GM12892 (cell line): ENCODE data around the gene FCN2.

ENCODE experiments used
- DNase-seq: peaks from one replicate; pipeline ENCODE4 v3.0.0; 2011; ENCODE audit not compliant: insufficient read length
- FAIRE-seq: peaks from 2 replicates; lab custom pipeline; 2011; peaks lifted over from hg19 to GRCh38; lab: Jason Lieb, UNC
- POLR2A ChIP-seq: IDR thresholded peaks from 2 replicates; pipeline ENCODE4 v1.6.1; 2011; ENCODE audit warnings: low read depth, low read length, control low read depth
- POLR2AphosphoS5 ChIP-seq: IDR thresholded peaks from 2 replicates; pipeline ENCODE4 v1.6.1; 2011; ENCODE audit warnings: low read depth, low read length, control low read depth
- TAF1 ChIP-seq: IDR thresholded peaks from 2 replicates; pipeline ENCODE4 v1.6.1; 2011; ENCODE audit warnings: low read depth, mild to moderate bottlenecking, control low read depth, low read length, borderline replicate concordance

The FCN2 gene

GRCh38 chr9:134839455-134840125 lies 41.0 kb upstream of the FCN2 start:
- FAIRE-seq (no peak), DNase-seq (no peak)
- TF ChIP-seq TAF1 (no peak), POLR2AphosphoS5 (no peak), POLR2A (no peak)

DNA sequence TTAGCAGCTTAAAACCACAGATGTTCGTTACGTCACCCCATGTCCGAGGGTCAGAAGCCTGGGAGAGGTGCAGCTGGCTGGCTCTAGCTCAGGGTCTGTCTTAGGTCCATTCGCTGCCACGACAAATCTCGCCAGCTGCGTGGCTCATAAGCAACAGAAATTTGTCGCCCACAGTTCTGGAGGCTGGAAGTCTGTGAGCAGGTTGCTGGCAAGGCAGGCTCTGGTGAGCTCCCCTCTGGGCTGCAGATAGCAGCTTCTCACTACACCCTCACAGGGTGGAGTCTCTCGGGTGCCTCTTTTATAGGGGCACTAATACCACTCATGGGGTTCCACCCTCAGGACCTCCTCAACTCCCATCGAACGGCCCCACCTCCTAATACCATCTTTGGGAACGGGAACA lies 40.1 kb upstream of the FCN2 start:
- DNase-seq (no peak), FAIRE-seq (no peak)
- TF ChIP-seq POLR2AphosphoS5 (no peak), TAF1 (no peak), POLR2A (no peak)

DNA sequence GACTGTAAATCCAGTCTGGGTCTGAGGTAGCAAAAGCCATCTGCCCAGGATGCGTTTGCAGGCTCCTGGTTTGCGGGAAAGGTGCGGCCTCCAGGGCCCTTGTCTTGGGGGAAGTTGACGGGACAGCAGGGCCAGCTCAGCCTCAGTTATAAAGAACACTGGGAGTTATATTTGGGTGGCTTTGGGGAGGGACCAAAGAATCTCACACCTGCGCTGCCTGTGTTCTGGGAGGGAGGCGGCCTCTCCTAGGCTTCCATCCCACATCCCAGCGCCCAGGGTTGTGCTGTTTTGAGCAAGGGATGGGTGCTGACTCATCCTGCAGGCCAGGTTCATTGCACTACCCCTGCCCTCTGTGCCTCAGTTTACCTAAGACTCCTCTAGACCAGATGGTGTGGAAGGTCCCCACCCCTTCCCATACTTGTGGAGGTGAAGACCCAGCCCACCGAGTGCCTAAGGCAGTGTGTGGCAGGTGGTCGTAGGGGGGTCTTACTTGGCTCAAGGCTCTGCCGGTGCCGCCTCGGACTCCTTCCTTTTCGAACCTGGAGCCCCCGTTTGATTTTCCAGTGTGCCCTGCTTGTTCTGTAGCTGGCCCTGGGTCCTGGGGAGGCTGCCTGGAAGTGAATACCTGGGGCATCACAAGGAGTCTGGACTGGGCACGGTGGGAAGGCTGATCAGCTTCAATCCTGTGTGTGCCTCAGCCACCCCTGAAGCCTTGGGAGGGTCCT lies 39.3 kb upstream of the FCN2 start:
- DNase-seq (no peak), FAIRE-seq (no peak)
- TF ChIP-seq TAF1, result no peak
- no peak for TF ChIP-seq POLR2A
- TF ChIP-seq POLR2AphosphoS5, result no peak

DNA sequence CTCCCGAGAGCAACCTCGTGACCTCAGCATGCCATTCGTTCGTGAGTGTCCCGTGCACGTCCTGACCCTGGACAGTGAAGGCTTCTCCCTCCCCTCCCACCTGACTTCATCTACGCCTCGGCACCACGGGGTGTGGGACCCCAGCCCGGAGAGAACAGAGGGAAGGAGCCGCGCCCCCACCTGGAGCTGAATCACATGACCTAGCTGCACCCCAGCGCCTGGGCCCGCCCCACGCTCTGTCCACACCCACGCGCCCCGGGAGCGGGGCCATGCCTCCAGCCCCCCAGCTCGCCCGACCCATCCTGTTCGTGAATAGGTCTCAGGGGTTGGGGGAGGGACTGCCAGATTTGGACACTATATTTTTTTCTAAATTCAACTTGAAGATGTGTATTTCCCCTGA lies 38.3 kb upstream of the FCN2 start:
- no peak for FAIRE-seq
- TF ChIP-seq POLR2A (no peak), TAF1 (no peak), POLR2AphosphoS5 (no peak)
- DNase-seq, result no peak

DNA sequence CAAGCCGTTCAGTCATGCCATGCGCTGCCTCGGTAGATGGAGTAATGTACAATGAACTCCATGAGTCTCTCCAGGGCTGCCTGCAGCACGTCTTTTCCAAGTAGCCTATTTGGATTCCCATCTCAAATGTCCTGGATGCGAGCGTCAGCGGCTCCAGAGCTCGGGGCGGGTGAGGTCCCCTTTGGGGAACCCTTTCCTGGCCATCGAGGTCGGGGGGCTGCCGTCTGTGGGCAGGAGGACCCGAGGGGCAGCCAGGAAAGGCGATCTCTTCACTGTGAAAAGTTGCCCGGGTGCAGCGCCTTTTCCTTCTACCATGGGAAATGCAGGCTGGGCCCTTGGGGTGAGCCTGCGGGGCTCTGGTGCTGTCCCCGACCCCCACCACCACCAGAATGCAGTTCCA lies 36.9 kb upstream of the FCN2 start:
- DNase-seq, result no peak
- no peak for FAIRE-seq

DNA sequence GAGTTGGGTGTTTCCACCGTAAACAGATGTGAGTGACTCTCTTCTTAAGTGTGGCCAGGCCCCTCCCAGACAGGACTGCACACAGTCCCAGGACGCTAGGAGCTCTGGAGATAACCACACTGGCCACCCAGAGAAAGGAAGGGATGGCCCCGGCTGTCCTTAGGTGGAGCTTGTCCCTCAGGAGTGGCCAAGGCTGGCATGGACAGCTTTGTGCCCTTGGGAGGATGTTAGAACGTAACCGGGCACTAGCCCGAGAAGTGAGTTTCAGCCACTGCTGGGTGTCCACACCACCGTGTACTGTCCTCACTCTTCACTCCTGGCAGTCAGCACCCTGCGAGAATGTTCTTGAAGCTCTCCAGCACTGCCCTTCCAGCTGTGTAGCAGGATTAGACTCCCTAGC lies 35.8 kb upstream of the FCN2 start:
- FAIRE-seq (no peak), DNase-seq (no peak)
- TF ChIP-seq POLR2AphosphoS5, result no peak
- TF ChIP-seq POLR2A, result no peak
- no peak for TF ChIP-seq TAF1

More for the DNA sequence above, 36.9 kb upstream of the FCN2 start:
- TF ChIP-seq POLR2A, result no peak
- TF ChIP-seq POLR2AphosphoS5, result no peak
- no peak for TF ChIP-seq TAF1

DNA sequence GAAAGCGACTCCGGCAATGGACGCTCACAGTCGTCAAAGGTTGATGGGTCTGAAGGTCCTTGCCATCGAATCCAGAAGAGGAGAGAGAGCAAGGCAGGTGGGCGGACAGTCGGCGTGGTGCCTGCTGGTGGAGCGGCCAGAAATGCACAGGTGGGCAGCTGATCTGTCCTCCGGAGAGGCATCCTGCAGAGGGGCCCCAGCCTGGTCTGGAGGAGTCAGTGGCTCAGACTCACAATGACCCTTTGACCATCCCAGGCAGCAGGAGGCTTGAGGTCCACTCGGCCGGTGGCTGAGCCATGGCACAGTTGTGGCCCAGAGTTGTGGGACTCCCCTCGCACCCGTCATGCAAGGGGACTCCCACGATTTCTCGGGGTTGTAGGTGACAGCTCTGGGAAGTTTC lies 34.4 kb upstream of the FCN2 start:
- FAIRE-seq, result no peak
- no peak for DNase-seq
- TF ChIP-seq TAF1 (no peak), POLR2A (no peak), POLR2AphosphoS5 (no peak)

- FAIRE-seq, result no peak
- TF ChIP-seq TAF1, result no peak
- no peak for TF ChIP-seq POLR2A
- no peak for TF ChIP-seq POLR2AphosphoS5
- DNase-seq, result no peak
These were observed 33.9 kb upstream of the FCN2 start for GRCh38 chr9:134846699-134847098.

DNA sequence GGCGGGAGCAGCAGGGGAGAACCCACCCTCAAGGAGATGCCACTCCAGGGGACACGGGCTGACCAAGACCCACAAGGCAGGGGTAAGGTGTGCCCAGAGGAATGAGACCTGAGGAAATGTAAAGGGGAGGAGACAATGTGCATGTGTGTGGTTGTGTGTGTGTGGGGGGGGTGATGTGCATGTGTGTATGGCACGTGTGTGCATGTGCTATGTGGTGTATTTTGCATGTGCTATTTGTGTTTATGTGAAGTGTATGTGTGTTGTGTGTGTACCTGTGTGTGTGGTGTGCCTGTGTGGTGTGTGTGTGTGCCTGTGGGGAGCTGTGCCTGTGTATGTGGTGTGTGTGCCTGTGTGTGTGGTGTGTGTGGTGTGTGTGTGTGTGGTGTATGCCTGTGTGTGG lies 33.5 kb upstream of the FCN2 start:
- FAIRE-seq, result no peak

DNA sequence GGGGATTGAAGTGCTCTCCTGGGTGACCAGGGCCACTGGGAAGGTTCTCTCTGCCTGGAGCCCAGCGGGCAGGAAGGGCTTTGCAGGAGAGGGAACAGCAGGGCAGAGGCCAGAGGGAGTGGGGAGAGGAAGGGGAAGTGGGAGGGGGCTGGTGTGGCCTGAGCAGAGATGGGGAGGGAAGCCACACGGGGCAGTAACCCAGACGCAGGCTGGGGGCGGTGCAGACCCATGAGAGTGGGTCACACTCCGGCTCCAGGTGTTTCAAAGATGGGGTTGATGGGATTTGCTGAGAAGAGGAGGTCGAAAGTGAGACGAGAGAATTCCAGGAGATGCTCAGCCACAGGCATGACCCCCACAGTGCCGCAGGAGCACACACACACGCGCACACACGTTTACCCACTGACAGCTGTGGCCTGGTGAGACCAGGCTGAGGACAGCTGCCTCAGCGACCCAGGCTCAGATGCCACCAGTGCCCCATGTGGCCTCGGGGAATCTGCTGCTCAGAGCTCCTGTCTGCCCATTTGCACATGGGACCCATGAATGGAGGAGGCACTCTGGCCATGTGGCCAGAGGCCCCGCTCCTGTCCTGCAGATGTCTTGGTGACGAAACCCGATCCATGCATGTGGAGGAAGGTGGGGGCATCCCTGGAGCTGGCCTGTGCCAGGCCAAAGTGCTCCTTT lies 32.7 kb upstream of the FCN2 start:
- FAIRE-seq, result no peak
- no peak for TF ChIP-seq POLR2A
- no peak for DNase-seq

More for the DNA sequence above, 33.5 kb upstream of the FCN2 start:
- no peak for DNase-seq
- TF ChIP-seq POLR2A, result no peak
- no peak for TF ChIP-seq POLR2AphosphoS5
- TF ChIP-seq TAF1, result no peak

GRCh38 chr9:134848504-134848903 lies 32.1 kb upstream of the FCN2 start:
- FAIRE-seq, result no peak

DNA sequence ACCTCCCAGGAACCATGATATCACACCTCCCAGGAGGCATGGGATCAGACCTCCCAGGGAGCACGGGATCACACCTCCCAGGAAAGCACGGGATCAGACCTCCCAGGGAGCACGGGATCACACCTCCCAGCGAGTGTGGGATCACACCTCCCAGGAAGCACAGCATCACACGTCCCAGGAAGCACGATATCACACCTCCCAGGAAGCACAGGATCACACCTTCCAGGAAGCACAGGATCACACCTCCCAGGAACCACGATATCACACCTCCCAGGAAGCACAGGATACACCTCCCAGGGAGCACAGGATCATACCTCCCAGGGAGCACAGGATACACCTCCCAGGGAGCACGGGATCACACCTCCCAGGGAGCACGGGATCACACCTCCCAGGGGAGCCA lies 30.0 kb upstream of the FCN2 start:
- FAIRE-seq (no peak), DNase-seq (no peak)
- TF ChIP-seq TAF1, result no peak

More at GRCh38 chr9:134848504-134848903, 32.1 kb upstream of the FCN2 start:
- no peak for DNase-seq
- no peak for TF ChIP-seq POLR2A
- TF ChIP-seq POLR2AphosphoS5, result no peak
- no peak for TF ChIP-seq TAF1
